Hepatic stellate cell (primary cell): ENCODE data around the gene PGLYRP3.

Source experiments
- DNase-seq: peaks from one replicate; pipeline ENCODE4 v3.0.0; 2011; ENCODE audit warnings: low spot score

The PGLYRP3 gene

GRCh38 chr1:153260585-153261280 is 52.0 kb downstream of the PGLYRP3 start:
- DNase-seq, result no peak

- no peak for DNase-seq
These were observed 53.4 kb downstream of the PGLYRP3 start, which contains the start of gene LORICRIN for GRCh38 chr1:153259387-153259786. LORICRIN (plus strand) TSS chr1:153259687; CDS start chr1:153260950, 1,263 bp downstream.

- DNase-seq, result no peak
These were observed 59.1 kb downstream of the PGLYRP3 start for GRCh38 chr1:153253693-153254092.

- DNase-seq, result no peak
These were observed 59.7 kb downstream of the PGLYRP3 start for GRCh38 chr1:153253076-153253475.

GRCh38 chr1:153251988-153252387 is 60.8 kb downstream of the PGLYRP3 start:
- no peak for DNase-seq

- no peak for DNase-seq
These were observed 61.2 kb downstream of the PGLYRP3 start for GRCh38 chr1:153251562-153251961.

- no peak for DNase-seq
These were observed 61.7 kb downstream of the PGLYRP3 start for GRCh38 chr1:153251087-153251486.

- DNase-seq, result no peak
These were observed 62.6 kb downstream of the PGLYRP3 start for GRCh38 chr1:153250166-153250565.

GRCh38 chr1:153248176-153248879 is 64.4 kb downstream of the PGLYRP3 start:
- DNase-seq, result no peak
